Ovary (tissue), 9 donors: ENCODE results near the gene PCYOX1L. TPM values are rescaled to one million over a fixed set of nuclear protein-coding genes. Genes with fewer than 3 reads are reported as not detected.

ENCODE experiments used
- DNase-seq, 5 donors: peaks; one replicate each; pipeline ENCODE4 v3.0.0-alpha.2; 2019 to 2020
- H3K27ac ChIP-seq, 2 donors: fragments of 200-600 bp; one replicate each; pipeline versions ENCODE4 v1.5.1 to v1.8.0; 2019 to 2022
- H3K27me3 ChIP-seq: fragments of 200-600 bp; one replicate; pipeline ENCODE4 v1.8.0; 2022
- H3K36me3 ChIP-seq: fragments of 200-600 bp; sonication (generic); one replicate; pipeline ENCODE4 v1.5.1; 2019
- H3K4me1 ChIP-seq: one replicate; pipeline ENCODE4 v1.8.1; 2013; ENCODE audit warnings: mild to moderate bottlenecking, moderate library complexity; ENCODE audit not compliant: insufficient read depth
- H3K4me3 ChIP-seq: fragments of 200-600 bp; sonication (generic); one replicate; pipeline ENCODE4 v1.5.1; 2017
- H3K9me3 ChIP-seq, 2 donors: fragments of 200-600 bp in 1 of 2; sonication (generic) in 1 of 2; one replicate each; pipeline versions ENCODE4 v1.5.1 to v1.8.1; 2013 to 2019; ENCODE audit warnings: mild to moderate bottlenecking in 1 of 2, moderate library complexity in 1 of 2
- CTCF ChIP-seq, 3 donors: fragments of 450-650 bp in 2 of 3; fragments of 200-600 bp in 1 of 3; IDR thresholded peaks; one replicate each; pipeline versions ENCODE4 v1.5.1 to v1.8.0; 2016 to 2022; ENCODE audit warnings: antibody characterized with exemption in 3 of 3, mild to moderate bottlenecking in 1 of 3
- EP300 ChIP-seq: sonication (generic); formaldehyde crosslinking; IDR thresholded peaks from one replicate; pipeline ENCODE4 v1.6.1; 2017; ENCODE audit warnings: antibody characterized with exemption
- POLR2A ChIP-seq: fragments of 450-650 bp; IDR thresholded peaks from one replicate; pipeline ENCODE4 v1.6.1; 2017; ENCODE audit warnings: antibody characterized with exemption, mild to moderate bottlenecking, moderate library complexity
- WGBS, 3 donors: extraction: QIAGEN DNeasy Blood & Tissue Kit in 1 of 3; methylation state at CpG; one replicate each; pipeline versions ENCODE4 v1.1.5 to v1.1.7; 2013 to 2017; 5-methylcytosine and 5-hydroxymethylcytosine counted together
- intact Hi-C, 4 donors: fragments of 100-400 bp; cut with DNase I; formaldehyde crosslinking; loops; one replicate each; pipeline versions ENCODE4 v1.11.0 to v1.15.1; 2022 to 2023
- polyA plus RNA-seq, 2 donors: library from polyadenylated mRNA; stranded (reverse); fragments of 200-250 nt in 1 of 2; fragments of 350-450 nt in 1 of 2; fragmentation: Illumina TruSeq in 1 of 2; extraction: RNeasy Lipid Tissue Mini Kit (QIAGEN cat#74804) in 1 of 2; gene quantifications; one replicate each; pipeline ENCODE4 v1.2.3, GENCODE V29; 2013 to 2014
- total RNA-seq, 7 donors: library from RNA; depleted of rRNA in 2 of 7; stranded (reverse); fragments of >200 nt in 2 of 7; fragmentation: NEBNext Ultra II Directional in 3 of 7; extraction: Animal tissue kit (Norgen Biotek cat#: 25700) in 3 of 7; gene quantifications; one replicate each; pipeline versions ENCODE4 v1.1.0 to v1.2.4, GENCODE V29; 2016 to 2023
- donor health status: DM: no; HTN: no; CAD: no; lungs with moderate emphysema.
- donor health status: DM: no; HTN: no; CAD: no.
- donor health status: Bipolar disorder and iron deficiency.
- donor health status: DM: yes; HTN: yes; CAD: no.
- donor health status: DM: no; HTN: no; CAD: no.
- donor health status: DM: yes; HTN: yes; CAD: no.

The PCYOX1L gene
- total and polyA plus RNA-seq, 9 donors = 5.8 to 15.2 (median 8.8) TPM

DNA sequence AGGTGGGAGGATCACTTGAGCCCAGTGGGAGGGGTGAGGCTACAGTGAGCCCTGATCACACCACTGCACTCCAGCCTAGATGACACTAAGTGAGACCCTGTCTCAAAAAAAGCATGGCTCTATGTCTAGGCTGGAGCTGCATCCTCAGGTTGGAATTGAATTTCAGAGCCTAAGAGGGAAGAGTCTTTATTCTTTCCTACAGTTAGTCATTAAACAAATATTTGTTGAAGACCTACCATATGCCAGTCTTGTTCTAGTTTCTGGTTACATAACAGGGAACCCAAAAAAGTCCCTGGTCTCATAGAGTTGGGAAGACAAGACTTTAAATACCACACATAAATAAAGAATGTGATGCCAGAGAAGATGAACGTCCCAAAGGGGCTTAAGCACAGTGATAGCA, 19.5 kb upstream of the PCYOX1L start:
- DNase-seq = no peak
- TF ChIP-seq CTCF (IDR thresholded peaks at IDR 0.05) = no peak
- no peak for TF ChIP-seq EP300
- no peak for TF ChIP-seq POLR2A
- Histone ChIP-seq H3K9me3 (no peaks in the 10 kb centered on the region), H3K4me1 (no peaks in the 10 kb centered on the region), H3K36me3 (no peaks in the 10 kb centered on the region), H3K27ac (no peak overlapping the region), H3K27me3 (no peaks in the 10 kb centered on the region), H3K4me3 (no peak overlapping the region)
- intact Hi-C loops = no loop called here
- WGBS, 3 donors = 64 to 79% (median 73%) methylated on average over 1 of the region's 1 CpG

- Histone ChIP-seq H3K9me3 (no peaks in the 10 kb centered on the region), H3K27me3 (no peaks in the 10 kb centered on the region), H3K4me1 (peaks cover 2% of the 10 kb centered on the region), H3K27ac (no peak overlapping the region), H3K4me3 (no peak overlapping the region), H3K36me3 (no peaks in the 10 kb centered on the region)
- intact Hi-C loops = no loop called here
- no peak for DNase-seq
- TF ChIP-seq POLR2A (no peak), EP300 (no peak), CTCF (IDR thresholded peaks at IDR 0.05) (no peak)
- WGBS, 3 donors = 85 to 89% (median 87%) methylated on average over 1 of the region's 1 CpG
Observed at GRCh38 chr5:149340920-149341319, 16.9 kb upstream of the PCYOX1L start.

GRCh38 chr5:149341876-149342275, 16.0 kb upstream of the PCYOX1L start:
- Histone ChIP-seq H3K36me3 (no peaks in the 10 kb centered on the region), H3K27me3 (no peaks in the 10 kb centered on the region), H3K4me3 (no peak overlapping the region), H3K27ac (no peak overlapping the region), H3K4me1 (peaks cover 5% of the 10 kb centered on the region), H3K9me3 (no peaks in the 10 kb centered on the region)
- TF ChIP-seq EP300 (no peak), CTCF (IDR thresholded peaks at IDR 0.05) (no peak), POLR2A (no peak)
- intact Hi-C loops = no loop called here
- no peak for DNase-seq

GRCh38 chr5:149344151-149344550, 13.7 kb upstream of the PCYOX1L start:
- Histone ChIP-seq H3K9me3 (no peaks in the 10 kb centered on the region), H3K4me1 (peaks cover 5% of the 10 kb centered on the region), H3K27ac (no peak overlapping the region), H3K27me3 (no peaks in the 10 kb centered on the region), H3K4me3 (no peak overlapping the region), H3K36me3 (no peaks in the 10 kb centered on the region)
- 26 to 51% (median 32%) methylated on average over 2 of the region's 2 CpGs for WGBS, 3 donors
- intact Hi-C loops = no loop called here
- no peak for DNase-seq
- TF ChIP-seq POLR2A (no peak), EP300 (no peak)

DNA sequence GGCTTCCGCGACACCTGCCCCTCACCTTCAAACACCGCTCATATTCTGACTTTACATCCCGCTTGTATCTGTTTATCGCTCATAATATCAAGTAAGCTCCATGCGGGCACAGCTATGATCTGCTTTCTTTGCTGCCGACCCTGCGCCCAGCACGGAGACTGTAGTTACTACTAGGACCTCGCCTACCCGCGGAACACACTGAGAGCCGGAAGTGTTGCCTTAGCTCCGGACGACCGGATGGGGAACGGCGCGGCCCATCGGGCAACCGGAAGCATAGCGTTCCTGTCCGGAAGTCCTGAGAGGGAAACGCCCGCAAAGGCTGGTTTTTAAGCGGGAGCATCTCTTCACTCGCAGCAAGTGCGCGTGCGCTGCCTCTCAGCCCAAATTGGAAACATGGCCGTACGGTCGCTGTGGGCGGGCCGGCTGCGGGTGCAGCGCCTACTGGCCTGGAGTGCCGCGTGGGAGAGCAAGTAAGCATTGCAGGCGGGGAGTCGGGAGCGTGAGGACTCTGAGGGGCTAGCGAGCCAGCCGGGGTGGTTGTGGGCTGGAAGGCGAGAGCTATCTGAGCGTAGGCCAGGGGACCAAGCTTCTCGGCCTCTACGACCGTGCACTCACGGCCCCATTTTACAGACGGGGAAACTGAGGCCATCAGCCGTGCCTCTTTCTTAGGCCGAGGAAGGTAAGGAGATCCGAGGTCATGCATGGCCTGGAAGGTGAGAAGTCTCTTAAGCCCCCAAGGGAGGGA, 12.5 kb upstream of the PCYOX1L start, which contains the start of gene GRPEL2:
TSS of gene GRPEL2 (plus strand) at position 353 of the 745 bp plus-strand sequence. CDS start at position 394, 41 bp downstream.
- WGBS, 3 donors = 0 to 1% (median 0%) methylated on average over 20 to 54 of the region's 54 CpGs
- Histone ChIP-seq H3K36me3 (no peaks in the 10 kb centered on the region), H3K4me1 (peaks cover 5% of the 10 kb centered on the region), H3K27me3 (no peaks in the 10 kb centered on the region), H3K27ac (peak within 1 kb of the TSS in 1 of 2 donors; percentile 68), H3K9me3 (no peaks in the 10 kb centered on the region), H3K4me3 (peak within 1 kb of the TSS; percentile 42)
- TF ChIP-seq EP300 (no peak), POLR2A (peak; percentile 41)
- DNase-seq = peak; percentile 94 to 96 (median 94)
- intact Hi-C loops = no loop called here
